ENCODE measurements around the gene PRUNE1. TPM values are rescaled to one million over a fixed set of nuclear protein-coding genes. Genes with fewer than 3 reads are reported as not detected.

Gene PRUNE1
- total and polyA plus RNA-seq, 2 donors: 19.1 to 23.5 TPM

GRCh38 chr1:151058692-151059091 lies 50.4 kb downstream of the PRUNE1 start:
- no peaks in the 10 kb centered on the region for H3K4me1 ChIP-seq (ENCODE audit: insufficient read depth)

GRCh38 chr1:151059109-151060006 lies 51.1 kb downstream of the PRUNE1 start, which contains the start of gene CDC42SE1:
CDC42SE1 (minus strand) TSS chr1:151059622; CDS start chr1:151055730, 3,892 bp downstream.
- H3K27ac ChIP-seq (ENCODE audit: low read depth): peak within 1 kb of the TSS; percentile 93
- no peaks in the 10 kb centered on the region for H3K4me1 ChIP-seq (ENCODE audit: insufficient read depth)
- H3K36me3 ChIP-seq (ENCODE audit: insufficient read depth): peaks cover 4% of the 10 kb centered on the region
- WGBS: under 1% methylated on average over 58 of the region's 58 CpGs
- H3K4me3 ChIP-seq (ENCODE audit: low read depth, low read length): peak within 1 kb of the TSS; percentile 75
- DNase-seq (ENCODE audit: extremely low spot score): no peak

More at GRCh38 chr1:151058692-151059091, 50.4 kb downstream of the PRUNE1 start:
- H3K4me3 ChIP-seq (ENCODE audit: low read depth, low read length): peak overlapping the region; percentile 75
- peaks cover 6% of the 10 kb centered on the region for H3K36me3 ChIP-seq (ENCODE audit: insufficient read depth)
- DNase-seq (ENCODE audit: extremely low spot score): no peak
- WGBS: 2% methylated on average over 10 of the region's 10 CpGs
- H3K27ac ChIP-seq (ENCODE audit: low read depth): peak overlapping the region; percentile 93

DNA sequence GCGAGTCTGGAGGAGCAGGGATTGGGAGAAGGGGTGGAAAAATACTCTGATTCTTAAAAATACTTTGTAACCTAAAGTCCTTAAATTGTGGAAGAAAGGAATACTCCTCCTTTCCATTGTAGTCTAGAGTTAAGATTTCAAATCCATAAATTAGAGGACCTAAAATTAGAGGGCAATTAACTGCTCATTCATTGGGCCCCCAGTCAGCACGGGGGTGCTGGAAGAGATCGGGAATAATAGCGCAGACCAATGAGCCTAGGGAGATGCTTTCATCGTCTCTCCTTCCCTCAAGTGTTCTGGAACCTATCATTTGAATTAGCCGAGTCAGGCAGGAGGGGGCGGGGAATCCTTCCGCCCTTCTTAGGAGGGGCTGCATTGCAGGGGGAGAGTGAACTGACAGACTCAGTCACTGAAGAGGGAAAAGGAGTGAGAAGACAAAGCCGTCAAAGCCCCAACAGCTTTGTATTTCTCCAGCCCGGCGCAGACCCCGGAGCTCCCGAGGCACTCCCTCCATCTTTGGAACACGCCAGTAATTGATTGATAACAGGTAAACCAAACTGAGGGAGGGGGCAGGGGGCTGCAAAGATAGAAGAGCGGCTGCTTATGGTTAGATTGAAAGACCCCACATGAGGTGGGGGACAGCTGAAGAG lies 51.9 kb downstream of the PRUNE1 start, which contains the start of gene MLLT11:
Gene MLLT11 (plus strand): TSS at position 391 of the 650 bp plus-strand sequence. CDS start 6,828 bp downstream, outside the sequence.
- H3K4me1 ChIP-seq (ENCODE audit: insufficient read depth): no peaks in the 10 kb centered on the region
- H3K27ac ChIP-seq (ENCODE audit: low read depth): peak within 1 kb of the TSS; percentile 93
- H3K4me3 ChIP-seq (ENCODE audit: low read depth, low read length): peak within 1 kb of the TSS; percentile 75
- H3K36me3 ChIP-seq (ENCODE audit: insufficient read depth): no peaks in the 10 kb centered on the region
- DNase-seq (ENCODE audit: extremely low spot score): no peak
- WGBS: under 1% methylated on average over 15 of the region's 15 CpGs

GRCh38 chr1:151060657-151061421 lies 52.6 kb downstream of the PRUNE1 start:
- DNase-seq (ENCODE audit: extremely low spot score): no peak
- Histone ChIP-seq H3K27ac (ENCODE audit: low read depth) (no peak overlapping the region), H3K4me1 (ENCODE audit: insufficient read depth) (no peaks in the 10 kb centered on the region), H3K36me3 (ENCODE audit: insufficient read depth) (no peaks in the 10 kb centered on the region), H3K4me3 (ENCODE audit: low read depth, low read length) (peak overlapping the region; percentile 75)
- 38% methylated on average over 4 of the region's 4 CpGs for WGBS

DNA sequence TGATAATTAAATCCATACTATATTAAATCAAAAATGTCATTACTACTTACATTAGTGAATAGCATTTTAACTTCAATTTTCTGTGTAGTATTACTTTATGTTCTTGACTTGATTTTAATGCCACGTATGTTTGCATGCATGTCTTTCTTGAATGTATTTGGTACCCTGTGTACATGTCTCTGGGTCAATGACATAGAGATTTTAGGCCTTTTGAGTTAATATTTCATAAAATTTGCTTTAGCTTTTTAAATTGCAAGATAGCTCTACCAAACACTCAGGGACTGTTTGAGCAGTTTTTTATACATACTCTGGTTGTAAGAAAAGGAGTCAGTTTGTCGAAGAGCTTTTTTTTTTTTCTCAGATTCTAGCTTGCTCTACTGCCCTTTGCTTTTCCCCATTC lies 53.5 kb downstream of the PRUNE1 start:
- Histone ChIP-seq H3K4me1 (ENCODE audit: insufficient read depth) (no peaks in the 10 kb centered on the region), H3K36me3 (ENCODE audit: insufficient read depth) (no peaks in the 10 kb centered on the region), H3K4me3 (ENCODE audit: low read depth, low read length) (no peak overlapping the region), H3K27ac (ENCODE audit: low read depth) (no peak overlapping the region)
- no peak for DNase-seq (ENCODE audit: extremely low spot score)
- 67% methylated on average over 2 of the region's 2 CpGs for WGBS

GRCh38 chr1:151062741-151063371 lies 54.6 kb downstream of the PRUNE1 start:
- WGBS: 42% methylated on average over 3 of the region's 3 CpGs

DNA sequence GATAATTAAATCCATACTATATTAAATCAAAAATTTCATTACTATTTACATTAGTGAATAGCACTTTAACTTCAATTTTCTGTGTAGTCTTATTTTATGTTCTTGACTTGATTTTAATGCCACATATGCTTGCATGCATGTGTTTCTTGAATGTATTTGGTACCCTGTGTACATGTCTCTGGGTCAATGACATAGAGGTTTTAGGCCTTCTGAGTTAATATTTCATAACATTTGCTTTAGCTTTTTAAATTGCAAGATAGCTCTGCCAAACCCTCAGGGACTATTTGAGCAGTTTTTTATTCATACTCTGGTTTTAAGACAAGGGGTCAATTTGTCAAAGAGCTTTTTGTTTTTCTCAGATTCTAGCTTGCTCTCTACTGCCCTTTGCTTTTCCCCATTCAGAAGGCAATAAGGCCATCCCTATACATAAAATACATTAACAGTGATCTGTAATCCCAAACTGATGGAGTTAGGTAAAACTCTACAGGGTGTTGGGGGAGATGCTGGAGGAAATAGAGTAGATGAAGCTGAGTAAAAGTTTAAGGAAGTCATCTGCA lies 56.9 kb downstream of the PRUNE1 start:
- Histone ChIP-seq H3K27ac (ENCODE audit: low read depth) (no peak overlapping the region), H3K4me1 (ENCODE audit: insufficient read depth) (no peaks in the 10 kb centered on the region), H3K36me3 (ENCODE audit: insufficient read depth) (no peaks in the 10 kb centered on the region)

More at GRCh38 chr1:151062741-151063371, 54.6 kb downstream of the PRUNE1 start:
- H3K4me3 ChIP-seq (ENCODE audit: low read depth, low read length): no peak overlapping the region
- H3K27ac ChIP-seq (ENCODE audit: low read depth): no peak overlapping the region
- no peaks in the 10 kb centered on the region for H3K4me1 ChIP-seq (ENCODE audit: insufficient read depth)
- H3K36me3 ChIP-seq (ENCODE audit: insufficient read depth): no peaks in the 10 kb centered on the region
- DNase-seq (ENCODE audit: extremely low spot score): no peak

GRCh38 chr1:151067185-151067584 lies 58.9 kb downstream of the PRUNE1 start:
- Histone ChIP-seq H3K4me1 (ENCODE audit: insufficient read depth) (peaks cover 2% of the 10 kb centered on the region), H3K27ac (ENCODE audit: low read depth) (no peak overlapping the region), H3K4me3 (ENCODE audit: low read depth, low read length) (no peak overlapping the region), H3K36me3 (ENCODE audit: insufficient read depth) (no peaks in the 10 kb centered on the region)
- WGBS: 90% methylated on average over 4 of the region's 4 CpGs
- DNase-seq (ENCODE audit: extremely low spot score): no peak

More for the DNA sequence above, 56.9 kb downstream of the PRUNE1 start:
- no peak for DNase-seq (ENCODE audit: extremely low spot score)
- H3K4me3 ChIP-seq (ENCODE audit: low read depth, low read length): no peak overlapping the region

GRCh38 chr1:151069103-151069486 lies 60.8 kb downstream of the PRUNE1 start:
- DNase-seq (ENCODE audit: extremely low spot score): no peak
- Histone ChIP-seq H3K27ac (ENCODE audit: low read depth) (no peak overlapping the region), H3K4me1 (ENCODE audit: insufficient read depth) (peaks cover 2% of the 10 kb centered on the region), H3K36me3 (ENCODE audit: insufficient read depth) (no peaks in the 10 kb centered on the region), H3K4me3 (ENCODE audit: low read depth, low read length) (no peak overlapping the region)
- WGBS: 73% methylated on average over 5 of the region's 5 CpGs

DNA sequence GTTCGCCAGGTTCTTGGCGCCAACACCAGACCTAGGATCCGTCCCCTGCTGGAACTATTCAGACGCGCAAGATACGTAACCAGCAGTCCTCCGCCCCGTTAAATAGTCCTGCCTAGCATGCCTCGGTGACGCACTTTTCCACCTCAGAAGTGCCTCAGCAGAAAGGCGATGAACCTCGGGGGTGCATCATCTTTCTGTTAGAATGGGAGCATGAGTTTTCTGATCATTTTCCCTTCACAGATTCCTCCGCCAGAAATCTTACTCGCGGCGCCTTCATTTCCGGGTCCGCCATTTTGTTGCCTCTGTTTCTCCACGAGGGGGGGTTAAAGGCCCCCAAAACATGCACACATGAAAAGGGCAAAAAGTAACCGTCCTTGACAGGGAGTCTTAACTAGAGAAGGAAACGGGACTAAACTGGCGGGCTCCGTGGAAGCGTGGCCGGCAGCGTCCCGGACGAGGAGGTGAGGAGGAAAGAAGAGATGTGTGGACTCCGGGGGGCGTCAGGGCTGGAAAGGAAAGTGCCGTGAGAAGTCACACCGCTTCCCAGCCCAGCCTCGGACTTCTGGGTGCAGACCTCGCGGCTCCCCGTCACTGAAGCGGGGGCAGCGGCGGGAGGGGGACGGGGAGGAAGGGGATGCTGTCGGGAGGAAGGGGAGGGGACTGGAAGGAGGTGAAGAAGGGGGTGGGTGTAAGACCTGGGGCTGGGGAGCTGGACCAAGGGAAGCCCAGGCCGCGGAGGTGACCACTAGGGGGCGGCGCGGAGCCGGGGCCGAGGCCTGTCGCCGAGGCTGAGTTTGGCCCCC lies 62.4 kb downstream of the PRUNE1 start, which contains the start of gene GABPB2:
Gene GABPB2 (plus strand): TSS at position 288 of the 803 bp plus-strand sequence. CDS start 17,429 bp downstream, outside the sequence.
- Histone ChIP-seq H3K4me1 (ENCODE audit: insufficient read depth) (peaks cover 2% of the 10 kb centered on the region), H3K27ac (ENCODE audit: low read depth) (peak within 1 kb of the TSS; percentile 95), H3K36me3 (ENCODE audit: insufficient read depth) (no peaks in the 10 kb centered on the region), H3K4me3 (ENCODE audit: low read depth, low read length) (peak within 1 kb of the TSS; percentile 68)
- under 1% methylated on average over 50 of the region's 50 CpGs for WGBS
- peak; percentile 92 for DNase-seq (ENCODE audit: extremely low spot score)

GRCh38 chr1:151072224-151072623 lies 64.0 kb downstream of the PRUNE1 start:
- 78% methylated on average over 13 of the region's 13 CpGs for WGBS
- H3K36me3 ChIP-seq (ENCODE audit: insufficient read depth): no peaks in the 10 kb centered on the region
- DNase-seq (ENCODE audit: extremely low spot score): no peak
- H3K4me1 ChIP-seq (ENCODE audit: insufficient read depth): peaks cover 2% of the 10 kb centered on the region
- H3K27ac ChIP-seq (ENCODE audit: low read depth): no peak overlapping the region
- H3K4me3 ChIP-seq (ENCODE audit: low read depth, low read length): no peak overlapping the region
